ENCODE measurements around the gene PRKCZ.

- no peak for TF ChIP-seq CTCF (IDR thresholded peaks at IDR 0.05; ENCODE audit: insufficient read depth, low read depth, low read length)
- TF ChIP-seq EZH2 (IDR thresholded peaks at IDR 0.05; ENCODE audit: insufficient read depth, low read length): no peak
Observed at GRCh38 chr1:2127187-2128145, 77.3 kb downstream of the PRKCZ start.

Data from astrocyte (in vitro differentiated cells and primary cell).